HG02981 (cell line): ENCODE results near the gene CYP2C19.
"Not testable (repeated sequence)": the region's sequence is repeated elsewhere in the genome, so short reads cannot be mapped to it uniquely, and the experiment has no call there.

Source experiments
- ATAC-seq: cut with Tn5 transposase; IDR thresholded peaks from one replicate; pipeline ENCODE4 v1.9.1; 2021; ENCODE audit warnings: mild to moderate bottlenecking, moderate library complexity; ENCODE audit not compliant: unreplicated experiment

CYP2C19 gene

GRCh38 chr10:94762393-94762792, at the start of gene CYP2C19:
CYP2C19 (plus strand) TSS chr10:94762681; CDS start chr10:94762706, 25 bp downstream.
- ATAC-seq = no peak

DNA sequence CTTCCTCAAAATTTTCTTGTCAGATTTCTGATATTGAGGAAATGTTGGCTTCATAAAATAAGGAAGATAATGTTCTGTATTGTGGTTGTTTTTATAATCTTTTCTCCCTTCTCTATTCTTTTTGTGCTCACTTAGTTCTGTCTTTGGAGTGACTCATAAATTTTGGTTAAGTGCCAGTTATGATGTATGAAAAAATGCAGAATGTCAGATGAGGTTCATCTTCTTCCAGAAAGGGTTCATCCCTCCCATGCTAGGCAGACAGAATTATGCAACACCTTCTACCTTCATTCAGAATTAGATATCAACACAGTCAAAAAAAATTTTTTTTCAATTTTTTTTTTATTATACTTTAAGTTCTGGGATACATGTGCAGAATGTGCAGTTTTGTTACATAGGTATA, 36.6 kb upstream of the CYP2C19 start:
- no peak for ATAC-seq

- ATAC-seq = no peak
Observed at GRCh38 chr10:94735197-94735596, 27.3 kb upstream of the CYP2C19 start.

DNA sequence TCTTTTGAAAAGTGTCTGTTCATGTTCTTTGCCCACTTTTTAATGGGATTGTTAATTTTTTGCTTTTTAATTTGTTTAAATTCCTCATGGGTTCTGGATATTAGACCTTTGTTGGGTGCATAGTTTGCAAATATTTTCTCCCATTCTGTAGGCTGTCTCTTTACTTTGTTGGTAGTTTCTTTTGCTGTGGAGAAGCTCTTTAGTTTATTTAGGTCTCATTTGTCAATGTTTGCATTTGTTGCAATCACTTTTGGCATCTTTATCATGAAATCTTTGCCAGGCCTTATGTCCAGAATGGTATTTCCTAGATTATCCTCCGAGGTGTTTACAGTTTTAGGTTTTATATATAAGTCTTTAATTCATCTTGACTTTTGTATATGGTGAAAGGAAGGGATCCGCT, 23.9 kb upstream of the CYP2C19 start:
- no peak for ATAC-seq

DNA sequence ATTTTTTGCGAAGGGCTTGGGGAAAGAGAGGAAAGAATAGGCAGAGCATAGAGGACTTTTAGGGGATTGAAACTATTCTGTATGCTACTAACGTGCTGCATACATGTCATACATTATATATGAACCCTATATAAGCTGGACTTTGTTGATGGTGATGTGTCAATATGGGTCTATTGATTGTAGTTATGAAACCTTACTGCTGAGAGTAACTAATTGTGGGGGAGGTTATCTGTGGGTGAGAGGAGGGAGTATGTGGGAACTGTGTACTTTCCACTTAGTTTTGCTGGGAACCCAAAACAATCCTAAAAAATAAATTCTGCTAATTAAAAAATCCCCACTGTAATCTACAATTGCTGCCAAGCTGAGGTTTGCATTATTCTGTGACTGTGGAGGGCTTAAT, 15.3 kb upstream of the CYP2C19 start:
- no peak for ATAC-seq

- ATAC-seq = no peak
Observed at GRCh38 chr10:94747838-94748237, 14.6 kb upstream of the CYP2C19 start.

- ATAC-seq = no peak
Observed at GRCh38 chr10:94757916-94758315, 4.6 kb upstream of the CYP2C19 start.

- no peak for ATAC-seq
Observed at GRCh38 chr10:94760586-94761178, 1.8 kb upstream of the CYP2C19 start.

DNA sequence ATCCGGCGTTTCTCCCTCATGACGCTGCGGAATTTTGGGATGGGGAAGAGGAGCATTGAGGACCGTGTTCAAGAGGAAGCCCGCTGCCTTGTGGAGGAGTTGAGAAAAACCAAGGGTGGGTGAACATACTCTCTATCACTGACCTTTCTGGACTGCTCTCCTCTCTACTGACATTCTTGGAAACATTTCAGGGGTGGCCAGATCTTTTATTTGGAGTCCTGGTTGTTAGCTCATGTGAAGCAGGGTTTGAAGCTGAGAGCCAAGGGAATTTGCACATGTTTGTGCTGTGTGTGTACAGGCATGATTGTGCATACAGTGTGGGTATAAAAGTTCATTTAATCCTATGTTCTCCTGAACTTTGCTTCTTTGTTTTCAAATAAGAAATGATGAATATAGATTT, 12.9 kb downstream of the CYP2C19 start:
- not testable (repeated sequence) for ATAC-seq

DNA sequence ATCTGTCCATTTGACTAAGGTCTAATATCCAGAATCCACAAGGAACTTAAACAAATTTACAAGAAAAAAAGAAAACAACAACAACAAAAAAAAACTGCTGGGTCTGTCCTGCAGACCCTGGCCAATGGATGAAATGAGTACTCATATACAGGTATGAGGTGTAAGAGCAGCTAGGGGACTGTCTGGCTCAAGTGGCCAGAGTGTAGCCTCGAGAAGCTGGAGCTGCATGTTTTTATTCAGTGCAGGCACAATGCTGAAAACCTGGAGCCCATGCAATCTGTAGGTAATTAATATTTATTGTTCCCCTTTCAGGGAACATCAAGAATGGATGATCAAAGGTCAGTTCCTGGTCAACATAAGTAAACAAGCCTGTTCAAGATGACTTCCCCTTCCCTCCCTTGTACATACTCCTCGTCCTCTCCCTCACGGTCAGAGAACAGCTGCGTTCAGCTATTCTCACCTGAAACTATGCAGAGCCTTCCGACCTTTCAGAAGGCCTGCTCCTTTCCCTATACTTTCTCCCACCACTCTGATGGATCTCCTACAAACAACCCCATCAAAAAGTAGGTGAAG, 15.5 kb downstream of the CYP2C19 start:
- no peak for ATAC-seq

DNA sequence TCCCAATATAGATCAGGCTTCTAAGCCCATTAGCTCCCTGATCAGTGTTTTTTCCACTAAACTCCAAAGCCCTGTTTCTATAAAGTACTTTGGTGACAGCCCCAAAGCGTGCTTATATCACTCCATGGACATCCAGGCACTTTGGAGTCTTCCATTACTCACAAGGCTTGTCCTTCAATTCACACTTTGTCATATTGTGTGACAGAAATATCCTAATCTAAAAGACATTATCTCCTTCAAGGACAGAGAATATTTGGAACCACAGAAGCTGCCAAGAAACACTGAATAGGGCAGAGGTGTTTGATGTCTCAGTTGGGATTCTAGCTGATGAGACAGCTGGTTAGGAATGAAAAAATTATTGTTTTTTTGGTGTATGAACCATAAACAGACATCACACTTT, 18.4 kb downstream of the CYP2C19 start:
- ATAC-seq = no peak

DNA sequence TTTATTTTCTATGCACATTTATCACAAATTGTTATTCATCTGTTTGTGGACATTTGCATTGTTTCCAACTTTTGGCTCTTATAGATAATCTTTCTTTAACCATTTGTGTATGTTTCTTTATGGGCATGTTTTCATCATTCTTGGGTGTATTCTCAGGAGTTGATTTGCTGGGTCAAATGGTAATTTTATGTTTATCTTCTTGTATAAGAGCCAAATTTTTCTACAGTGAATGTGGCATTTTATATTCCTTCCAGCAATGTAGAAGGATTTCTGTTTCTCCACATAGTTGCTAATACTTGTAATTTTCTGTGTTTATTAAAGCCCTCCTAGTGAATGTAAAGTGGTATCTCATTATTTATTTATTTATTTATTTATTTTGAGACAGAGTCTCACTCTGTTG, 21.8 kb downstream of the CYP2C19 start:
- no peak for ATAC-seq

DNA sequence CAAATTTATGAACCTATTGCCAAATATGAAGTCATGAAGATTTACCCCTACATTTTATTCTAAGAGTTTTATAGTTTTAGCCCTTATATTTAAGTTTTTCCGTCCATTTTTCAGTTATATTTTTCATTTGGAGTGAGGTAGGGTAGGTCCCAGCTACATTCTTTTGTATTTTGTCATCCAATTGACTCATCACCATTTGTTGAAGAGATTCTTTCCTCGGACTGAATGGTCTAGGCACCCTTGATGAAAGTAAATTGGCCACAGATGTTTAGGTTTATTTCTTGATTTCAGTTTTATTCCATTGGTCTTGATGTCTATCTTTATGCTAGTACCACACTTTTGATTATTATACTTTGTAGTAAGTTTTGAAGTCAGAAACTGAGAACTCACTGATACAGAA, 22.7 kb downstream of the CYP2C19 start:
- ATAC-seq = no peak

DNA sequence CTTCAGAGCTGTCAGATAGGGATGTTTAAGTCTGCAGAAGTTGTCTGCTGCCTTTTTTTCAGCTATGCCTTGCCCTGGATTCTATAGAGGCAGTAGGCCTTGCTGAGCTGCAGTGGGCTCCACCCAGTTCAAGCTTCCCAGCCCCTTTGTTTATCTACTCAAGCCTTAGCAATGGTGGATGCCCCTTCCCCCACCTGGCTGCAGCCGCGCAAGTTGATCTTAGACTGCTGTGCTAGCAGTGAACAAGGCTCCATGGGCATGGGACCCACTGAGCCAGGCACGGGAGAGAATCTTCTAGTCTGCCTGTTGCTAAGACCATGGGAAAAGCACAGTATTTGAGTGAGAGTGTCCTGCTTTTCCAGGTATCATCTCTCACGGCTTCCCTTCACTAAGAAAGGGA, 38.1 kb downstream of the CYP2C19 start:
- not testable (repeated sequence) for ATAC-seq

DNA sequence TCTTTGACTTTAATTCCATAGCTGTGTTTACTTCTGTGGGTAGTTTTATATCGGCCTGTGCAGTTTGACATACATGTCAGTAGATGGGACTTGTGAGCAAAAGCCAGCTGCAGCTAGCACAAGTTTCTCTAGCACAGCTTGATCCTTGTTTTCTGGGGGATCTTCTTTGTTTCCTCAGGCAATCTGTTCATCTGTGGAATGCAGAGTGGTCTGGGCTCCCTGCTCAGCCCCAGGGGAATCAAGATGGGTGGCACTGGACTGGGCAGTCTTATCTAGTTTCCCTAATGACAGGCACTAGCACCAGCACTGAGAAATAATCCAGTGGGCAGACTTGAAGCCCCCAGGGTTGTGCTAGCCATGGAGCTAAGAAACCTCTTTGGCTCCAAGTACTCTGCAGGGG, 40.8 kb downstream of the CYP2C19 start:
- ATAC-seq = no peak

DNA sequence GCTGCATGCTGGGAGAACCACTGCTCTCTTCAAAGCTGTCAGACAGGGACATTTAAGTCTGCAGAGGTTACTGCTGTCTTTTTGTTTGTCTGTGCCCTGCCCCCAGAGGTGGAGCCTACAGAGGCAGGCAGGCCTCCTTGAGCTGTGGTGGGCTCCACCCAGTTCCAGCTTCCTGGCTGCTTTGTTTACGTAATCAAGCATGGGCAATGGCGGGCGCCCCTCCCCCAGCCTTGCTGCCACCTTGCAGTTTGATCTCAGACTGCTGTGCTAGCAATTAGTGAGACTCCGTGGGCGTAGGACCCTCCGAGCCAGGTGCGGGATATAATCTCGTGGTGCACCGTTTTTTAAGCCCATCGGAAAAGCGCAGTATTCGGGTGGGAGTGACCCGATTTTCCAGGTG, 67.5 kb downstream of the CYP2C19 start:
- not testable (repeated sequence) for ATAC-seq

DNA sequence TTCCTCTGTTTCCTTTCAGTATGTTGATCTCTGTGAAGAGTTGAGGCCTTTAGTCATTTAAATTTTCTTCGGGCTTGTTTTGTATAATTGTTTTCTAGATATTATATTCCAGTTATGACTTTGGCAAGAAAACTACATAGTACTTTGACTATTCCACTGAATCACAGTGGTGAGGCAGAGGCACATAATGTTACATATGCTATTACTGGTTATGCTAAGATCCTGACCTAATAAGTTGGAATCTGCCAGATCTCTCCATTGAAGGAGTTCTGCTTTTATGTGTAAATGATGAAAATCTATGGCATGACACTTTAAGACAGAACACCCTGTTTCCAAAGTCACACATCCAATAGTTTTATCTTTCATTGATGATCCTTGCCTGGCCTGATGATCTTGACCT, 83.7 kb downstream of the CYP2C19 start:
- no peak for ATAC-seq

DNA sequence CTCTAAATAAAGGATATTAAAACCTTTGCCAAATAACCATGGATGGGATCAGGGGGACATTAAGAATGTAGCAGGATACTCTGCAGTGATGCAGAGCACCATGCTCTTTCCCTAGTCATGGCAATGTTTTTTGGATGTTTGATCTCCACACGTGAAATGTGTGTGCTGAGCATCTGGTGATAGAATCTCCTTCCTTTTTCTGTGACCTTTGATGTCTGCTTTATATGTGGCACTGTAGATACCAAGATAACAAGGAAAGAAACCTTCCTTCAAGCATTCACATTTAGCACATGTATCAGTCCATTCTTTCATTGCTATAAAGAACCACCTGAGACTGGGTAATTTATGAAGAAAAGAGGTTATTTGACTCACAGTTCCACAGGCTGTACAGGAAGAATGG, 88.3 kb downstream of the CYP2C19 start:
- ATAC-seq = no peak

DNA sequence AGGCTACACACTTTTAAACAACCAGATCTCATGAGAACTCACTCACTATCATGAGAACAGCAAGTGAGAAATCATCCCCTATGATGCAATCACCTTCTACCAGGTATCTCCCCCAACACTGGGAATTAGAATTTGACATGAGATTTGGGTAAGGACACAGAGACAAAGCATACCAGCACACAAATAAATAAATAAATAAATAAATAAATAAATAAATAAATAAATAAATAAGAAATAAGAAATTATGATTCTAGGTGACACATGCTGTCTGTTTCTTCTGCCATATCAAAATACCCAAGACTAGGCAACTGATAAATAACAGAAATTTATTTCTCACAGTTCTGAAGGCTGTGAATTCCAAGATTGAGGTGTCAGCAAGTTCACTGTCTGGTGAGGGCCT, 88.8 kb downstream of the CYP2C19 start:
- no peak for ATAC-seq

- ATAC-seq = no peak
Observed at GRCh38 chr10:94852438-94852837, 90.0 kb downstream of the CYP2C19 start.

- ATAC-seq = no peak
Observed at GRCh38 chr10:94853065-94853464, 90.6 kb downstream of the CYP2C19 start.

- no peak for ATAC-seq
Observed at GRCh38 chr10:94858005-94858404, 95.5 kb downstream of the CYP2C19 start.

DNA sequence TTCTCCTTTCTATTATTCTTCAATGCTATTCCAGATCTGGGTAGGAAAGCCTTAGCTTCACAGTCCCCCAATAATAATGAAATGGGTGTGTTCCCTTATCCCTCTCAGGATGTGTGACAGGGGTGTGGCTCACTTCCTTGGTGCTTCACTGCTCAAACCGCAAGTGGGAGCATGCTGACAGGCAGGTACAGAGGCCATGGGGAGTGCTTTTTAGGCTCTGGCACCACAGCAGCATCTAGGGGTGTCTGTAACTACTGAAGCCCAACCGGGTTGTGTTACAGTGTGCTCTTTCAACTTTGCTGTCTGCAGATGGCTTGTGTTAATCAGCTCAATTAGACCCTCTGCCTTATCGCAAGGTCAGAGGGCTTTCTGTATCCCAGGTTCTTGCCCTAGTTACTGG, 96.6 kb downstream of the CYP2C19 start:
- ATAC-seq = no peak
